NCI-H1436 treated with DMSO at 0.1 percent for 48 hours (cell line): ENCODE results near the gene SLC25A39.
"Not testable (repeated sequence)": the region's sequence is repeated elsewhere in the genome, so short reads cannot be mapped to it uniquely, and the experiment has no call there.

ENCODE experiments used
- DNase-seq: peaks from one replicate; lab custom pipeline; 2025; lab: John Stamatoyannopoulos, UW

Gene SLC25A39

GRCh38 chr17:44324571-44325275 lies at the start of gene SLC25A39:
TSS of gene SLC25A39 (minus strand) at chr17:44324823. CDS start at chr17:44323562, 1,261 bp downstream.
- DNase-seq = peak; percentile 70

GRCh38 chr17:44372036-44372435 lies 47.4 kb upstream of the SLC25A39 start:
- DNase-seq = no peak

- DNase-seq = not testable (repeated sequence)
These were observed 44.9 kb upstream of the SLC25A39 start for GRCh38 chr17:44369414-44370023.

- not testable (repeated sequence) for DNase-seq
These were observed 44.0 kb upstream of the SLC25A39 start for GRCh38 chr17:44368391-44369243.

GRCh38 chr17:44367231-44367979 lies 42.8 kb upstream of the SLC25A39 start:
- no peak for DNase-seq

GRCh38 chr17:44365051-44365450 lies 40.4 kb upstream of the SLC25A39 start:
- DNase-seq = not testable (repeated sequence)

GRCh38 chr17:44363613-44364159 lies 39.1 kb upstream of the SLC25A39 start, which contains the start of gene FAM171A2:
TSS of gene FAM171A2 (minus strand) at chr17:44363853. CDS start at chr17:44363714, 139 bp downstream.
- no peak for DNase-seq

- no peak for DNase-seq
These were observed 38.5 kb upstream of the SLC25A39 start for GRCh38 chr17:44362949-44363612.

- DNase-seq = no peak
These were observed 37.9 kb upstream of the SLC25A39 start for GRCh38 chr17:44362459-44362948.

GRCh38 chr17:44361292-44362260 lies 37.0 kb upstream of the SLC25A39 start:
- no peak for DNase-seq

- no peak for DNase-seq
These were observed 36.2 kb upstream of the SLC25A39 start for GRCh38 chr17:44360826-44361225.

- DNase-seq = no peak
These were observed 35.5 kb upstream of the SLC25A39 start for GRCh38 chr17:44360144-44360533.

- no peak for DNase-seq
These were observed 35.0 kb upstream of the SLC25A39 start for GRCh38 chr17:44359458-44360143.

- no peak for DNase-seq
These were observed 34.4 kb upstream of the SLC25A39 start for GRCh38 chr17:44359006-44359405.

GRCh38 chr17:44358066-44358465 lies 33.4 kb upstream of the SLC25A39 start:
- DNase-seq = no peak

- no peak for DNase-seq
These were observed 31.6 kb upstream of the SLC25A39 start for GRCh38 chr17:44356241-44356640.

- no peak for DNase-seq
These were observed 31.0 kb upstream of the SLC25A39 start for GRCh38 chr17:44355642-44356099.

GRCh38 chr17:44354582-44355561 lies 30.2 kb upstream of the SLC25A39 start:
- no peak for DNase-seq
